ENCODE measurements around the gene SPTLC1. TPM values are rescaled to one million over a fixed set of nuclear protein-coding genes. Genes with fewer than 3 reads are reported as not detected.
A peak's percentile ranks its signal among the peaks of the same experiment; 100 is the strongest.
"Not testable (repeated sequence)": the region's sequence is repeated elsewhere in the genome, so short reads cannot be mapped to it uniquely, and the experiment has no call there.

The SPTLC1 gene
- total RNA-seq, 1 donor from 2014 or later, result 11.6 TPM

GRCh38 chr9:92036411-92036746 lies 78.8 kb downstream of the SPTLC1 start:
- no peak for DNase-seq (ENCODE audit: low spot score)
- ATAC-seq, result no peak

- DNase-seq (ENCODE audit: low spot score) (no peak), ATAC-seq (peak; percentile 31)
Observed at GRCh38 chr9:92035687-92036410, 79.4 kb downstream of the SPTLC1 start.

GRCh38 chr9:92035146-92035545 lies 80.1 kb downstream of the SPTLC1 start:
- DNase-seq (ENCODE audit: low spot score), result no peak
- no peak for ATAC-seq

- ATAC-seq (no peak), DNase-seq (ENCODE audit: low spot score) (no peak)
Observed at GRCh38 chr9:92033991-92034390, 81.2 kb downstream of the SPTLC1 start.

- ATAC-seq (no peak), DNase-seq (ENCODE audit: low spot score) (no peak)
Observed at GRCh38 chr9:92033307-92033706, 81.9 kb downstream of the SPTLC1 start.

- ATAC-seq (no peak), DNase-seq (ENCODE audit: low spot score) (no peak)
Observed at GRCh38 chr9:92032891-92033290, 82.3 kb downstream of the SPTLC1 start.

- DNase-seq (ENCODE audit: low spot score) (no peak), ATAC-seq (no peak)
Observed at GRCh38 chr9:92030367-92030766, 84.8 kb downstream of the SPTLC1 start.

- no peak for DNase-seq (ENCODE audit: low spot score)
- no peak for ATAC-seq
Observed at GRCh38 chr9:92029553-92029952, 85.7 kb downstream of the SPTLC1 start.

GRCh38 chr9:92026206-92027002 lies 88.8 kb downstream of the SPTLC1 start:
- DNase-seq (ENCODE audit: low spot score), result no peak
- no peak for ATAC-seq

- DNase-seq (ENCODE audit: low spot score); ATAC-seq: not testable (repeated sequence)
Observed at GRCh38 chr9:92021785-92022541, 93.2 kb downstream of the SPTLC1 start.

- DNase-seq (ENCODE audit: low spot score) (no peak), ATAC-seq (no peak)
Observed at GRCh38 chr9:92019658-92020057, 95.6 kb downstream of the SPTLC1 start.

GRCh38 chr9:92010705-92011536 lies 104.3 kb downstream of the SPTLC1 start:
- DNase-seq (ENCODE audit: low spot score), result peak; percentile 56

GRCh38 chr9:92010253-92010652 lies 105.0 kb downstream of the SPTLC1 start:
- ATAC-seq (peak; percentile 76), DNase-seq (ENCODE audit: low spot score) (peak; percentile 70)

More at GRCh38 chr9:92010705-92011536, 104.3 kb downstream of the SPTLC1 start:
- ATAC-seq, result peak; percentile 91

- no peak for ATAC-seq
Observed at GRCh38 chr9:92008041-92008440, 107.2 kb downstream of the SPTLC1 start.

GRCh38 chr9:92004045-92004392 lies 111.2 kb downstream of the SPTLC1 start:
- ATAC-seq (no peak), DNase-seq (ENCODE audit: low spot score) (no peak)

More at GRCh38 chr9:92008041-92008440, 107.2 kb downstream of the SPTLC1 start:
- no peak for DNase-seq (ENCODE audit: low spot score)

GRCh38 chr9:92003308-92004044 lies 111.7 kb downstream of the SPTLC1 start:
- DNase-seq (ENCODE audit: low spot score) (no peak), ATAC-seq (no peak)

GRCh38 chr9:92001948-92002347 lies 113.3 kb downstream of the SPTLC1 start:
- ATAC-seq; DNase-seq (ENCODE audit: low spot score): not testable (repeated sequence)

GRCh38 chr9:92001244-92001643 lies 114.0 kb downstream of the SPTLC1 start:
- no peak for ATAC-seq
- no peak for DNase-seq (ENCODE audit: low spot score)

- ATAC-seq (no peak), DNase-seq (ENCODE audit: low spot score) (no peak)
Observed at GRCh38 chr9:91995000-91995655, 120.1 kb downstream of the SPTLC1 start.

Data from left lobe of liver (tissue), 2 donors.